ENCODE measurements around the gene TPTE. TPM values are rescaled to one million over a fixed set of nuclear protein-coding genes. Genes with fewer than 3 reads are reported as not detected.
"Not testable (repeated sequence)": the region's sequence is repeated elsewhere in the genome, so short reads cannot be mapped to it uniquely, and the experiment has no call there.

TPTE gene
- total RNA-seq, 1 experiment from 2014 or later, result not detected

- no peak for TF ChIP-seq ZNF274 (IDR thresholded peaks at IDR 0.05; ENCODE audit: low read depth, low read length)
- TF ChIP-seq EZH2 (IDR thresholded peaks at IDR 0.05), result no peak
- TF ChIP-seq POLR2AphosphoS5 (IDR thresholded peaks at IDR 0.05; ENCODE audit: low read depth, low read length), result no peak
- no peak for TF ChIP-seq YY1 (IDR thresholded peaks at IDR 0.05; ENCODE audit: extremely low read depth, insufficient replicate concordance, low read depth, low read length)
Measured at GRCh38 chr21:10575311-10575667, 53.9 kb downstream of the TPTE start (continued).

- H2AFZ ChIP-seq (ENCODE audit: low read depth, low read length, poor library complexity, severe bottlenecking); BruUV-seq (replicated peaks); H3K27ac ChIP-seq (ENCODE audit: low read depth, low read length); H3K4me3 ChIP-seq (replicated peaks in 1 of 2; ENCODE audit: low read depth in 1 of 2, low read length in 2 of 2); POLR2A ChIA-PET; intact Hi-C loops (cut with micrococcal nuclease); H3K36me3 ChIP-seq (ENCODE audit: control insufficient read depth in 1 of 2, insufficient read depth in 2 of 2, low read length in 2 of 2); H4K20me1 ChIP-seq (ENCODE audit: insufficient read depth); CTCF ChIA-PET; H3K9me2 ChIP-seq (ENCODE audit: insufficient read depth); ATAC-seq; DNase-seq (ENCODE audit: low read depth, low spot score); H3K27me3 ChIP-seq (ENCODE audit: insufficient read depth, low read length); H3K4me2 ChIP-seq (ENCODE audit: low read length); H3K9ac ChIP-seq (ENCODE audit: low read length); H3K79me2 ChIP-seq (ENCODE audit: insufficient read depth, low read length); H3K4me1 ChIP-seq (ENCODE audit: control insufficient read depth in 1 of 2, insufficient read depth in 2 of 2, low read length in 2 of 2); RAD21 ChIA-PET (ENCODE audit: low non-redundant PET in 1 of 2, low total read pairs in 2 of 2, uncharacterized antibody in 2 of 2, unreplicated experiment in 2 of 2): not testable (repeated sequence)
- H3K9me3 ChIP-seq (ENCODE audit: control insufficient read depth in 1 of 2, insufficient read depth in 1 of 2, low read depth in 1 of 2, low read length in 2 of 2), result peaks cover 46 to 62% of the 10 kb centered on the region in 2 experiments; a peak in 3 of 4 replicates
Measured at GRCh38 chr21:10578910-10579309, 57.5 kb downstream of the TPTE start.

DNA sequence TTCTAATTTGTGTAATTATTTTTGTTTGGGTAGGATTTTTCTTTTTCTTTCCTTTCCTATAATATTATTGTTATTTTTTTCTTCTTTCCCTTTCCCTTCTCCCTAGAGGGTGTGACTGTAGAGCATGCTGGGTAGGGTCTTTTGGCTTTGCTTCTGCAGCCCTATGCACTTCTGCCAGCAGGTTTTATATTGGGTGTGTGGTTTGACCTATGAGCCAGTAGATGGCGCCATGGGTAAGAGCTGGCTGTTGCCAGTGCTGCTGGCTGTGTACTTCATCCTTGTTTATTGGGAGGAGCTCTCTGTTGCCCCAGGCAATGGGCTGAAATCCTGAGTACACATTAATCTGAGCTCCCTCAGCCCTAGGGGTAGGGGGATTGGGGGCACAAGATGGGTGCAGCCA, 67.7 kb downstream of the TPTE start:
- H4K20me1 ChIP-seq (ENCODE audit: insufficient read depth); ATAC-seq; H3K9me2 ChIP-seq (ENCODE audit: insufficient read depth); DNase-seq (ENCODE audit: low read depth, low spot score); H3K36me3 ChIP-seq (ENCODE audit: control insufficient read depth in 1 of 2, insufficient read depth in 2 of 2, low read length in 2 of 2); RAD21 ChIA-PET (ENCODE audit: low non-redundant PET in 1 of 2, low total read pairs in 2 of 2, uncharacterized antibody in 2 of 2, unreplicated experiment in 2 of 2); POLR2A ChIA-PET; H3K79me2 ChIP-seq (ENCODE audit: insufficient read depth, low read length); H3K4me2 ChIP-seq (ENCODE audit: low read length); H3K27ac ChIP-seq (ENCODE audit: low read depth, low read length); H3K27me3 ChIP-seq (ENCODE audit: insufficient read depth, low read length); H3K4me3 ChIP-seq (replicated peaks in 1 of 2; ENCODE audit: low read depth in 1 of 2, low read length in 2 of 2); H2AFZ ChIP-seq (ENCODE audit: low read depth, low read length, poor library complexity, severe bottlenecking); H3K4me1 ChIP-seq (ENCODE audit: control insufficient read depth in 1 of 2, insufficient read depth in 2 of 2, low read length in 2 of 2); CTCF ChIA-PET; BruUV-seq (replicated peaks); H3K9ac ChIP-seq (ENCODE audit: low read length): not testable (repeated sequence)
- intact Hi-C loops (cut with micrococcal nuclease), result loop anchor here (5.0 kb wide), 1 partner anchor 42 kb away; no protein-coding TSS in a partner anchor
- peaks cover 39 to 41% of the 10 kb centered on the region in 2 experiments for H3K9me3 ChIP-seq (ENCODE audit: control insufficient read depth in 1 of 2, insufficient read depth in 1 of 2, low read depth in 1 of 2, low read length in 2 of 2)

GRCh38 chr21:10607074-10607473, 85.7 kb downstream of the TPTE start:
- CTCF ChIA-PET; BruUV-seq (replicated peaks); H3K27me3 ChIP-seq (ENCODE audit: insufficient read depth, low read length); H3K4me3 ChIP-seq (replicated peaks in 1 of 2; ENCODE audit: low read depth in 1 of 2, low read length in 2 of 2); H3K9ac ChIP-seq (ENCODE audit: low read length); H3K9me2 ChIP-seq (ENCODE audit: insufficient read depth); H3K79me2 ChIP-seq (ENCODE audit: insufficient read depth, low read length); H3K27ac ChIP-seq (ENCODE audit: low read depth, low read length); H3K4me1 ChIP-seq (ENCODE audit: control insufficient read depth in 1 of 2, insufficient read depth in 2 of 2, low read length in 2 of 2); POLR2A ChIA-PET; intact Hi-C loops (cut with micrococcal nuclease); ATAC-seq; RAD21 ChIA-PET (ENCODE audit: low non-redundant PET in 1 of 2, low total read pairs in 2 of 2, uncharacterized antibody in 2 of 2, unreplicated experiment in 2 of 2); H3K36me3 ChIP-seq (ENCODE audit: control insufficient read depth in 1 of 2, insufficient read depth in 2 of 2, low read length in 2 of 2); H4K20me1 ChIP-seq (ENCODE audit: insufficient read depth); H2AFZ ChIP-seq (ENCODE audit: low read depth, low read length, poor library complexity, severe bottlenecking); DNase-seq (ENCODE audit: low read depth, low spot score); H3K4me2 ChIP-seq (ENCODE audit: low read length): not testable (repeated sequence)
- peaks cover 28 to 33% of the 10 kb centered on the region in 2 experiments; a peak in 2 of 4 replicates for H3K9me3 ChIP-seq (ENCODE audit: control insufficient read depth in 1 of 2, insufficient read depth in 1 of 2, low read depth in 1 of 2, low read length in 2 of 2)

- BruUV-seq (replicated peaks); H3K27ac ChIP-seq (ENCODE audit: low read depth, low read length); H3K4me2 ChIP-seq (ENCODE audit: low read length); H3K4me1 ChIP-seq (ENCODE audit: control insufficient read depth in 1 of 2, insufficient read depth in 2 of 2, low read length in 2 of 2); H3K4me3 ChIP-seq (replicated peaks in 1 of 2; ENCODE audit: low read depth in 1 of 2, low read length in 2 of 2); H3K9ac ChIP-seq (ENCODE audit: low read length); POLR2A ChIA-PET; CTCF ChIA-PET; H2AFZ ChIP-seq (ENCODE audit: low read depth, low read length, poor library complexity, severe bottlenecking); H3K9me2 ChIP-seq (ENCODE audit: insufficient read depth); DNase-seq (ENCODE audit: low read depth, low spot score); H3K27me3 ChIP-seq (ENCODE audit: insufficient read depth, low read length); intact Hi-C loops (cut with micrococcal nuclease); H3K36me3 ChIP-seq (ENCODE audit: control insufficient read depth in 1 of 2, insufficient read depth in 2 of 2, low read length in 2 of 2); H3K79me2 ChIP-seq (ENCODE audit: insufficient read depth, low read length); RAD21 ChIA-PET (ENCODE audit: low non-redundant PET in 1 of 2, low total read pairs in 2 of 2, uncharacterized antibody in 2 of 2, unreplicated experiment in 2 of 2); ATAC-seq; H4K20me1 ChIP-seq (ENCODE audit: insufficient read depth): not testable (repeated sequence)
- peaks cover 26 to 27% of the 10 kb centered on the region in 2 experiments; a peak in 3 of 4 replicates for H3K9me3 ChIP-seq (ENCODE audit: control insufficient read depth in 1 of 2, insufficient read depth in 1 of 2, low read depth in 1 of 2, low read length in 2 of 2)
Measured at GRCh38 chr21:10614285-10614684, 92.9 kb downstream of the TPTE start.
